Trophoblast cell (in vitro differentiated cells and primary cell): ENCODE results near the gene IL17RB.
A peak's percentile ranks its signal among the peaks of the same experiment; 100 is the strongest.

Source experiments
- DNase-seq, 2 donors: peaks; one replicate each; pipeline ENCODE4 v3.0.0-alpha.2; 2016
- H2AFZ ChIP-seq: 2 replicates; pipeline ENCODE4 v1.6.1; 2013; ENCODE audit warnings: low read length, moderate library complexity, mild to moderate bottlenecking; ENCODE audit not compliant: insufficient read depth, poor library complexity
- H2AK5ac ChIP-seq: 2 replicates; pipeline ENCODE4 v1.6.1; 2013; ENCODE audit warnings: mild to moderate bottlenecking, low read length
- H2BK120ac ChIP-seq: 2 replicates; pipeline ENCODE4 v1.6.1; 2013; ENCODE audit warnings: low read length, mild to moderate bottlenecking, moderate library complexity; ENCODE audit not compliant: insufficient read depth, poor library complexity
- H2BK12ac ChIP-seq: 2 replicates; pipeline ENCODE4 v1.6.1; 2013; ENCODE audit warnings: mild to moderate bottlenecking, low read length, moderate library complexity
- H2BK5ac ChIP-seq: 2 replicates; pipeline ENCODE4 v1.6.1; 2013; ENCODE audit warnings: low read length, low read depth, moderate library complexity, mild to moderate bottlenecking; ENCODE audit not compliant: poor library complexity
- H3K14ac ChIP-seq: 2 replicates; pipeline ENCODE4 v1.6.1; 2013; ENCODE audit warnings: mild to moderate bottlenecking, low read length
- H3K18ac ChIP-seq: 2 replicates; pipeline ENCODE4 v1.6.1; 2013; ENCODE audit warnings: mild to moderate bottlenecking, low read length
- H3K23ac ChIP-seq: 2 replicates; pipeline ENCODE4 v1.6.1; 2013; ENCODE audit warnings: low read length
- H3K27ac ChIP-seq: 2 replicates; pipeline ENCODE4 v1.5.1; 2013; ENCODE audit warnings: low read depth, mild to moderate bottlenecking, inconsistent platforms, low read length, moderate library complexity
- H3K27me3 ChIP-seq: 2 replicates; pipeline ENCODE4 v1.6.1; 2013; ENCODE audit warnings: inconsistent platforms, mild to moderate bottlenecking, low read length, moderate library complexity; ENCODE audit not compliant: insufficient read depth
- H3K36me3 ChIP-seq, 2 experiments: 1 replicate in 1 of 2; 2 replicates in 1 of 2; pipeline ENCODE4 v1.6.1; 2013; ENCODE audit warnings: low read length in 2 of 2, mild to moderate bottlenecking in 2 of 2, moderate library complexity in 1 of 2; ENCODE audit not compliant: insufficient read depth in 2 of 2, control insufficient read depth in 1 of 2
- H3K4ac ChIP-seq: 2 replicates; pipeline ENCODE4 v1.6.1; 2013; ENCODE audit warnings: low read depth, mild to moderate bottlenecking, low read length, moderate library complexity
- H3K4me1 ChIP-seq, 2 experiments: 1 replicate in 1 of 2; 2 replicates in 1 of 2; pipeline ENCODE4 v1.6.1; 2013; ENCODE audit warnings: low read length in 2 of 2, mild to moderate bottlenecking in 2 of 2, moderate library complexity in 1 of 2; ENCODE audit not compliant: insufficient read depth in 2 of 2, control insufficient read depth in 1 of 2
- H3K4me2 ChIP-seq: 2 replicates; pipeline ENCODE4 v1.6.1; 2013; ENCODE audit warnings: inconsistent platforms, mild to moderate bottlenecking, low read length, moderate library complexity
- H3K4me3 ChIP-seq: 2 replicates; pipeline ENCODE4 v1.5.1; 2013; ENCODE audit warnings: mild to moderate bottlenecking, low read depth, low read length, inconsistent platforms
- H3K79me1 ChIP-seq: one replicate; pipeline ENCODE4 v1.6.1; 2013; ENCODE audit warnings: low read length
- H3K79me2 ChIP-seq: 2 replicates; pipeline ENCODE4 v1.6.1; 2013; ENCODE audit warnings: low read length, mild to moderate bottlenecking; ENCODE audit not compliant: control insufficient read depth, insufficient read depth, poor library complexity
- H3K9ac ChIP-seq: 2 replicates; pipeline ENCODE4 v1.6.1; 2013; ENCODE audit warnings: mild to moderate bottlenecking, low read length
- H3K9me3 ChIP-seq: 2 replicates; pipeline ENCODE4 v1.6.1; 2013; ENCODE audit warnings: low read depth, mild to moderate bottlenecking, control low read depth, inconsistent platforms, low read length; ENCODE audit not compliant: insufficient read depth
- H4K12ac ChIP-seq: 2 replicates; pipeline ENCODE4 v1.6.1; 2013; ENCODE audit warnings: low read depth, mild to moderate bottlenecking, low read length, moderate library complexity
- H4K8ac ChIP-seq: 2 replicates; pipeline ENCODE4 v1.6.1; 2013; ENCODE audit warnings: low read depth, mild to moderate bottlenecking, low read length, moderate library complexity
- H4K91ac ChIP-seq: one replicate; pipeline ENCODE4 v1.6.1; 2013; ENCODE audit warnings: low read depth, mild to moderate bottlenecking, low read length, moderate library complexity
- WGBS: extraction: QIAGEN DNeasy Blood & Tissue Kit; methylation state at CpG from one replicate; pipeline ENCODE4 v1.1.7; 2013; ENCODE audit warnings: missing lambda C conversion rate; ENCODE audit not compliant: insufficient read length, insufficient coverage; ENCODE audit errors: extremely low coverage; 5-methylcytosine and 5-hydroxymethylcytosine counted together

The IL17RB gene

GRCh38 chr3:53820084-53820483, 26.3 kb upstream of the IL17RB start:
- WGBS: no CpG with 5 or more reads among the region's 5 CpGs
- H3K18ac ChIP-seq: no peak overlapping the region
- no peak overlapping the region for H3K4me2 ChIP-seq
- no peak overlapping the region for H2AK5ac ChIP-seq
- no peak overlapping the region for H3K27ac ChIP-seq
- no peak overlapping the region for H3K4ac ChIP-seq
- no peak overlapping the region for H3K4me3 ChIP-seq
- no peaks in the 10 kb centered on the region for H3K4me1 ChIP-seq
- no peak overlapping the region for H3K14ac ChIP-seq
- H4K12ac ChIP-seq: no peak overlapping the region
- H2BK12ac ChIP-seq: no peak overlapping the region
- no peaks in the 10 kb centered on the region for H3K36me3 ChIP-seq
- no peak overlapping the region for H4K8ac ChIP-seq
- no peak overlapping the region for H2AFZ ChIP-seq
- H2BK120ac ChIP-seq: no peak overlapping the region
- no peak overlapping the region for H3K23ac ChIP-seq
- H3K9ac ChIP-seq: no peak overlapping the region
- no peaks in the 10 kb centered on the region for H3K9me3 ChIP-seq
- H4K91ac ChIP-seq: no peak overlapping the region
- H3K27me3 ChIP-seq: no peaks in the 10 kb centered on the region
- H3K79me1 ChIP-seq: no peaks in the 10 kb centered on the region
- DNase-seq: no peak
- H3K79me2 ChIP-seq: no peaks in the 10 kb centered on the region
- H2BK5ac ChIP-seq: no peak overlapping the region

- Histone ChIP-seq H2BK120ac (no peak overlapping the region), H3K79me1 (no peaks in the 10 kb centered on the region), H4K8ac (no peak overlapping the region), H2AK5ac (no peak overlapping the region), H2BK12ac (no peak overlapping the region), H3K18ac (no peak overlapping the region), H4K12ac (no peak overlapping the region), H3K4me2 (no peak overlapping the region), H3K4me1 (no peaks in the 10 kb centered on the region), H3K9me3 (no peaks in the 10 kb centered on the region), H3K27me3 (no peaks in the 10 kb centered on the region), H3K27ac (no peak overlapping the region), H3K79me2 (no peaks in the 10 kb centered on the region), H4K91ac (no peak overlapping the region), H3K23ac (no peak overlapping the region), H2AFZ (no peak overlapping the region), H2BK5ac (no peak overlapping the region), H3K4ac (no peak overlapping the region), H3K9ac (no peak overlapping the region), H3K4me3 (no peak overlapping the region), H3K36me3 (no peaks in the 10 kb centered on the region), H3K14ac (no peak overlapping the region)
- DNase-seq: no peak
- no CpG with 5 or more reads among the region's 21 CpGs for WGBS
These were observed 25.4 kb upstream of the IL17RB start for GRCh38 chr3:53820756-53821580.

GRCh38 chr3:53821631-53822121, 24.7 kb upstream of the IL17RB start:
- Histone ChIP-seq H3K14ac (no peak overlapping the region), H3K4me2 (no peak overlapping the region), H2AK5ac (no peak overlapping the region), H3K27ac (no peak overlapping the region), H3K4me1 (no peaks in the 10 kb centered on the region), H2BK5ac (no peak overlapping the region), H4K8ac (no peak overlapping the region), H3K9me3 (no peaks in the 10 kb centered on the region), H3K18ac (no peak overlapping the region), H2AFZ (no peak overlapping the region), H3K79me1 (no peaks in the 10 kb centered on the region), H3K9ac (no peak overlapping the region), H3K79me2 (no peaks in the 10 kb centered on the region), H3K4ac (no peak overlapping the region), H3K4me3 (no peak overlapping the region), H4K12ac (no peak overlapping the region), H3K27me3 (no peaks in the 10 kb centered on the region), H2BK12ac (no peak overlapping the region), H4K91ac (no peak overlapping the region), H3K36me3 (no peaks in the 10 kb centered on the region), H2BK120ac (no peak overlapping the region), H3K23ac (no peak overlapping the region)
- DNase-seq: peak; percentile 22 to 34
- no CpG with 5 or more reads among the region's 5 CpGs for WGBS

GRCh38 chr3:53822331-53822741, 24.0 kb upstream of the IL17RB start:
- Histone ChIP-seq H4K12ac (no peak overlapping the region), H4K8ac (no peak overlapping the region), H3K36me3 (no peaks in the 10 kb centered on the region), H3K9ac (no peak overlapping the region), H3K79me1 (no peaks in the 10 kb centered on the region), H2AFZ (no peak overlapping the region), H3K27ac (no peak overlapping the region), H2BK120ac (no peak overlapping the region), H2AK5ac (no peak overlapping the region), H3K79me2 (no peaks in the 10 kb centered on the region), H3K23ac (no peak overlapping the region), H3K4me1 (no peaks in the 10 kb centered on the region), H3K27me3 (no peaks in the 10 kb centered on the region), H4K91ac (no peak overlapping the region), H3K14ac (no peak overlapping the region), H3K4me3 (no peak overlapping the region), H3K4me2 (no peak overlapping the region), H3K18ac (no peak overlapping the region), H3K9me3 (no peaks in the 10 kb centered on the region), H2BK12ac (no peak overlapping the region), H3K4ac (no peak overlapping the region), H2BK5ac (no peak overlapping the region)
- no CpG with 5 or more reads among the region's 14 CpGs for WGBS
- DNase-seq: no peak
